ENCODE data around the gene ENKD1.

Gene ENKD1

GRCh38 chr16:67648764-67649407 is 17.7 kb downstream of the ENKD1 start:
- DNase-seq (ENCODE audit: low spot score): no peak

- DNase-seq (ENCODE audit: low spot score): no peak
Measured at GRCh38 chr16:67648088-67648763, 18.3 kb downstream of the ENKD1 start.

- no peak for DNase-seq (ENCODE audit: low spot score)
Measured at GRCh38 chr16:67647681-67648080, 18.9 kb downstream of the ENKD1 start.

- DNase-seq (ENCODE audit: low spot score): no peak
Measured at GRCh38 chr16:67647111-67647651, 19.4 kb downstream of the ENKD1 start.

- DNase-seq (ENCODE audit: low spot score): peak; percentile 9
Measured at GRCh38 chr16:67645397-67646121, 21.0 kb downstream of the ENKD1 start.

GRCh38 chr16:67644038-67644437 is 22.5 kb downstream of the ENKD1 start:
- DNase-seq (ENCODE audit: low spot score): no peak

GRCh38 chr16:67641779-67642708 is 24.5 kb downstream of the ENKD1 start:
- peak; percentile 49 for DNase-seq (ENCODE audit: low spot score)

- no peak for DNase-seq (ENCODE audit: low spot score)
Measured at GRCh38 chr16:67637625-67638024, 28.9 kb downstream of the ENKD1 start.

GRCh38 chr16:67636713-67637112 is 29.8 kb downstream of the ENKD1 start:
- DNase-seq (ENCODE audit: low spot score): no peak

GRCh38 chr16:67632415-67633172 is 34.0 kb downstream of the ENKD1 start:
- no peak for DNase-seq (ENCODE audit: low spot score)

- no peak for DNase-seq (ENCODE audit: low spot score)
Measured at GRCh38 chr16:67628216-67628615, 38.3 kb downstream of the ENKD1 start.

GRCh38 chr16:67613808-67614207 is 52.7 kb downstream of the ENKD1 start:
- no peak for DNase-seq (ENCODE audit: low spot score)

Data from hepatic stellate cell (primary cell).